GM18508 (cell line): Measurements from ENCODE around the gene IFT122.
"Not testable (repeated sequence)": the region's sequence is repeated elsewhere in the genome, so short reads cannot be mapped to it uniquely, and the experiment has no call there.

ENCODE experiments used
- ATAC-seq: cut with Tn5 transposase; IDR thresholded peaks from one replicate; pipeline ENCODE4 v1.9.1; 2021; ENCODE audit warnings: moderate number of reproducible peaks; ENCODE audit not compliant: insufficient read depth, unreplicated experiment

IFT122 gene

GRCh38 chr3:129463716-129464115, 23.7 kb downstream of the IFT122 start:
- ATAC-seq: no peak

DNA sequence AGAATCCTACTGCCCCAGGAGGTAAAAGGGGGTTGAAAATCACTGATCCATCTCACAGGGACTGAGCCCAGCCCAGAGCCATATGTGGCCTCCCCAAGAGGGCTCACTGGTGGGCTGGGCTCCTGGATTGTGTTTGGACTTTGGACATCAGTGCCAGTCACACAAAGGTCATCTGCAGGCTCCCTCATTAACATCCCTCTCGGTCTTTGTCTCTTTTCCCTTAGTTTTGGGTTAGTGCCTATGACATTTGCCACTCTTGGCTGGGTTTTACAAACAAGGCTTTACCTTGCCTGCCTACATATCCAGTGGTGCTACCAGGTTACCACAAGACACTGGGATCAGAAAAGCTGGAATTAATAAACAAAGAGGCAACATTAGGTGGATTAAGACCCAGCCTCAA, 27.9 kb downstream of the IFT122 start:
- ATAC-seq: no peak

GRCh38 chr3:129469026-129469425, 29.0 kb downstream of the IFT122 start:
- ATAC-seq: no peak

DNA sequence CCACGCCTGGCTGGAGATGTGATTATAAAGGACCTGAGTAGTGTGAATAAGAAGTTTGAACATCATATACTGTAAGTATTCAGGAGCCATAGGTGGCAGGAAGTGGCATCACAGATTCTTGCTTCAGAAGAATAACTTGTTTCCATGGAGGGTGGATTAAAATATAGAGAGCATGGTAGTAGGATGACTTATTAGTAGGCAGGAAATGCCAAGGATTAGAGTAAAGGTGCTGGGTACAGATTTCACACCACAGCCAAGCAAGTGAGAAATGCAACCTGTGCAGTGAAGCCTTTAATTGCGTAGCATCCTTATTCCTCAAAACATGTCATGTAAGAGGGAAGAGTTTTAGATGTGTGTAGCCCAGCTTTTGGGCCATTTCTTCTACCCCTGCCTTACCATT, 30.8 kb downstream of the IFT122 start:
- ATAC-seq: no peak

DNA sequence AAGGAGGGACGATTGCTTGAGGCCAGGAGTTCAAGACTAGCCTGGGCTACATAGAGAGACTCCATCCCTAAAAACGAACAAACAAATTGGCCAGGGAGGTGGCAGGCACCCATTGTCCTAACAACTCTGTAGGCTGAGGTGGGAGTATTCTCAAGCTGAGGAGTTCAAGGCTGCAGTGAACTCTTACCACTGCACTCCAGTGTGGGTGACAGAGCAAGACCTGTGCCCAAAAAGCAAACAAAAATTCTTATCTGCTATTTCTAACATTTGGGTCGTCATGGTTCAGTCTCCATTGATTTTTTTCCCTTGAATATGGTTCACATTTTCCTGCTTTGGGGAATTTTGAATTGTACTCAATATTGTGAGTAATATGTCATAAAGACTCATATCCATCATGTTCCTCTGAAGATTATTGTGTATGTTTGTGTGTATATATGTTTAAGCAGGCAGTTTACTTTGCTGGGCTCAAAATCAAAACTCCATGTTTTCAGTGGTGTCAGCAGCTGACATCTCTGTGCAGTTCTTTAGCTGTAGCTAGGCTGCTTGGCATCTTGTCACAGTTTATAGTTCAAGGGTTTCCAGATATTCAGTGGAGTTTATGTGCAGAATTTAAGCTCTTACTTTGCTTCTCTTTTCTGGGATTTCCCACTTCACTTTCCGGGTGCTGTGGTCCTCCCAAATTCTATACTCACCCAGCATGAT, 33.2 kb downstream of the IFT122 start:
- no peak for ATAC-seq

GRCh38 chr3:129473769-129474152, 33.7 kb downstream of the IFT122 start:
- ATAC-seq: no peak

GRCh38 chr3:129474984-129475804, 35.2 kb downstream of the IFT122 start:
- ATAC-seq: no peak

- no peak for ATAC-seq
Observed at GRCh38 chr3:129475863-129476262, 35.8 kb downstream of the IFT122 start.

- ATAC-seq: no peak
Observed at GRCh38 chr3:129476586-129476985, 36.6 kb downstream of the IFT122 start.

DNA sequence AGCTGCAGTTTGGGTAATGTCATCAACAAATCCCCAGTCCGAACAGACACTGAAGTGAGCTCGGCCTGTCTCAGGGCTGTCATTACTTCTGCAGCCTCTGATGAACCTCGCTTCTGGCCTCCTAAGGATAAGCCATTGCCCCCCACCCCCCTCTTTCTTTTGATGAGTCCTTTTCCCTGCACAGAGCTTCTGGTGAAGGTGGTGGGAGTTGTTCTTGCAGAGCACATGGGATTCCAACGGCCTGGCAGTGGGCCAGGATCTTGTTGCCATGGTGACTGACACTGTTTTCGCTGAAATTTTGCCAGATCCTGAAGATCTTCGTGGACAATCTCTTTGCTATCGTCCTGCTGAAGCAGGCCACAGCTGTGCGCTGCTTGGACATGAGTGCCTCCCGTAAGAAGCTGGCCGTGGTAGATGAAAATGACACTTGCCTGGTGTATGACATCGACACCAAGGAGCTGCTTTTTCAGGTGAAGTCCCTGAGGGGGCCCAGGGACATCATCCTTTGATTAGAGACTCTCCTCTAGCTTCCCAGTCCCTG, 41.3 kb downstream of the IFT122 start:
- ATAC-seq: not testable (repeated sequence)

DNA sequence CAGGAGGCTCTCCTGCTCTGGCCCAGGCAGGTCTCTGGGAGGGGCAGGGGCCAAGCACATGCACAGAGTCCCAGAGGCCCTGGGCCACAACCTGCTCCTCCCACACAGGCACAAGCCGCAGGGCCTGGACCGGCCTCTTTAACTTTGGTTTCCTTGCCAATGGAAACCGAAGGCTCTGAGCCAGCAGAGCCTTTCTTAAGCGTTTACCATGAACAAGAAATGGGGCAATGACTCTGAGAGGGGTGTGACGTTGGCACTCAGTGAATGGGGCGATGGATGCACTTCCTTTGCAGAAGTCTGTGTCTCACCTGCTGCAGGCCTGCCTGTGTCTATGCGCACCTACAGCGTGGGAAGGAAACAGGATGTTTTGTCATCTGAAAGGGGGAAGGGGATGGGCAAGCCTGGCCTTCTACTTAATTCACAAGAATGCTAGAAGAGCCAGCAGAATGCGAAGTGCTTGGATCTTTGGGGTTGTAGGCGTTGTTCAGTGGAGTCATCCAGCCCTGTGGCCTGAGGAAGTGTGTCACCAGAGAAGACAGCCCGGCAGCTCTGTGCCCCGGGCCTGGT, 41.8 kb downstream of the IFT122 start:
- ATAC-seq: no peak

DNA sequence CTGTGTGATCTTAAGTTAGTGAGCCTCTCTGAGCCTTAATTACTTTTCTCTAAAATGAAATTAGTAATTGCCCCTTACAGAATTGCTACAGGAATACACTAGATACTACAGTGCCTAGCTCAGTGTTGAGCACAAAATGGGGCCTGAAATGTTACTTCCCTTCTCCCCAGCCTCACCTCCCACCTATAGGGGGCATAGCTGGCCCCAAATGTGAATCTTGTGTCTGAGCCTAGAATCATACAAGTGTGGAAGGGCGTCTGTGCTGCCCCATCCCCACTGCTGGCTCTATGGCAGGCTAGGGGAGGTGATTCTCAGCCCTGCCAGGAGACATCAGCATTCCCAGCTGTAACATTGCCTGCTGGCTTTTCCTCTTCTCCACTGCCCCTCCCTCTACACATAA, 42.7 kb downstream of the IFT122 start:
- ATAC-seq: no peak

GRCh38 chr3:129483870-129484269, 43.8 kb downstream of the IFT122 start:
- ATAC-seq: no peak

GRCh38 chr3:129485146-129485545, 45.1 kb downstream of the IFT122 start:
- not testable (repeated sequence) for ATAC-seq

- no peak for ATAC-seq
Observed at GRCh38 chr3:129485721-129486663, 46.0 kb downstream of the IFT122 start.

- no peak for ATAC-seq
Observed at GRCh38 chr3:129486664-129487035, 46.6 kb downstream of the IFT122 start.

GRCh38 chr3:129487183-129487867, 47.3 kb downstream of the IFT122 start:
- no peak for ATAC-seq

DNA sequence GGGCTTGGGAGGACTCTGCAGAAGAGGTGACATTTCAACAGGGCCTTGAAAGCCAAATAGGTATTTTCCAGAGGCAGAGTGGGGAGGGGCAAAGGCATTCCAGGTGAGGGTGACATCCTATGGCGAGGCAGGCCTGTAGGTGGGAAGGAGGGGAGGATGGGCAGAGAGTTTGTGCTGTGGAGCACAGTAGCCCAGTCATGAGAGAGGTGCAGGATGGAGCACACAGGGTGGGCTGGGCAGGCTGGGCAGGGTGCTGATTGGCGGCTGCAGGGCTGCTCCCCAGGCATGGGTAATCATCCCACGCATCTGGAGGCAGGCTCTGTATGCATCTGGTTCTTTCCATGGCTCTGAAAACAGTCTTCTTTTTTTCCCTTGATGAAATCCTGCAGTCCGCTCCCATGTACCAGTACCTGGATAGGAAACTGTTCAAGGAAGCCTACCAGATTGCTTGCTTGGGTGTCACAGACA, 47.9 kb downstream of the IFT122 start:
- ATAC-seq: not testable (repeated sequence)

- ATAC-seq: not testable (repeated sequence)
Observed at GRCh38 chr3:129489258-129489657, 49.2 kb downstream of the IFT122 start.
